Stimulated activated CD4-positive, alpha-beta T cell treated with anti-CD3 and anti-CD28 coated beads, Interleukin-12 subunit alpha, Interleukin-12 subunit beta, amount 100 ng/mL, for 24 hours (primary cell): ENCODE measurements around the gene TP53TG5.
A peak's percentile ranks its signal among the peaks of the same experiment; 100 is the strongest.

Source experiments
- DNase-seq, 2 experiments: peaks; one replicate each; pipeline ENCODE4 v3.0.0-alpha.2; 2020; ENCODE audit warnings: low read depth in 2 of 2

Gene TP53TG5

GRCh38 chr20:45405571-45406259, 27.6 kb upstream of the TP53TG5 start:
- no peak for DNase-seq

DNA sequence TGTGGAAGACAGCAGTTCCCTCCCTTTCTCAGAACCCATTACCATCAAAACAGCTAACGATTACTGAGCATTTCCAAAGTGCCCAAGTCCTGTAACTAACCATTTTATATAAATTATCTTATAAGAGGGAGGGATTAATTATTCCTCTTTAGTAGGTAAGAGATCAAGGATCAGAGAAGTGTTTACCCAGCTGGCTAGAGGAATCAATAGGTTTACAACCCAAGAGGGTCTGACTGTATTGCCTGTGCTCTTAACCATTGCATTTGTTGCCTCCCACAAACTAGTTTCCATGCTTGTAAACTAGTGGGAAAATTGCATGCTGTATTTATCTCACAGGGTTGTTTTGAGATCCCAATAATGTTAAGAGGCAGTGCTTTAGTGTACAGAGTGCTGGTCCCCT, 26.3 kb upstream of the TP53TG5 start:
- no peak for DNase-seq

DNA sequence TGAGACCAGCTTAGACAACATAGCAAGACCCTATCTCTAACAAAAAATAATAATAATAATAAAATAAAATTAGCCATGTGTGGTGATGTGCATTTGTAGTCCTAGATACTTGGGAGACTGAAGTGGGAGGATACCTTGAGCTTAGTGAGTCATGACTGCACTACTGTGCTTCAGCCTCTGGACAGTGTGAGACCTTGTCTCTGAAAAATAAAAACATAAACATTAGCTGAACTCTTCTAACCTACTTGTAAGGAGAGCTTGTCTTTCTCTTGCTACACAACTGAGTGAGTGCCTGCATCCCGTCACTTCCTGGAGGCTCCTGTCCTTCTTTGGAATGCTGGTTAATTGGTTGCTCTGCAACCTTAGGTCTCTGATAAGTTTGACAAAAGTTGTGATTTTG, 24.8 kb upstream of the TP53TG5 start:
- no peak for DNase-seq

DNA sequence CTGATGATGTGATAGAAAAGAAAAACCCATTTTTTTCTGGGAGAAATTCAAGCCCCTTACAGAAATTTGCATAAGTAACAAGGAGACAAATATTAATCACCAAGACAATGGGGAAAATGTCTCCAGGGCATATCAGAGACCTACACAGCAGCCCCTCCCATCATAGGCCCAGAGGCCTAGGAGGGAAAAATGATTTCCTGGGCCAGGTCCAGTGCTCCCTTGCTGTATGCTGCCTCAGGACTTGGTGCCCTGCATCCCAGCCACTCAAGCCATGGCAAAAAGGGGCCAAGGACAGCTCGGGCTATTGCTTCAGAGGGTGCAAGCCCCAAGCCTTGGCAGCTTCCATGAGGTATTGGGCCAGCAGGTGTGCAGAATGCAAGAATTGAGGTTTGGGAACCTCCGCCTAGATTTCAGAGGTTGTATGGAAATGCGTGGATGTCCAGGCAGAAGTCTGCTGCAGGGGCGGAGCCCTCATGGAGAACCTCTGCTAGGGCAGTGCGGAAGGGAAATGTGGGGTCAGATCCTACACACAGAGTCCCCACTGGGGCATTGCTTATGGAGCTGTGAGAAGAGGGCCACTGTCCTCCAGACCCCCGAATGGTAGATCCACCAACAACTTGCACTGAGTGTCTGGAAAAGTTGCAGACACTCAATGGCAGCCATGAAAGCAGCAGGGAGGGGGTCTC, 22.4 kb upstream of the TP53TG5 start:
- no peak for DNase-seq

DNA sequence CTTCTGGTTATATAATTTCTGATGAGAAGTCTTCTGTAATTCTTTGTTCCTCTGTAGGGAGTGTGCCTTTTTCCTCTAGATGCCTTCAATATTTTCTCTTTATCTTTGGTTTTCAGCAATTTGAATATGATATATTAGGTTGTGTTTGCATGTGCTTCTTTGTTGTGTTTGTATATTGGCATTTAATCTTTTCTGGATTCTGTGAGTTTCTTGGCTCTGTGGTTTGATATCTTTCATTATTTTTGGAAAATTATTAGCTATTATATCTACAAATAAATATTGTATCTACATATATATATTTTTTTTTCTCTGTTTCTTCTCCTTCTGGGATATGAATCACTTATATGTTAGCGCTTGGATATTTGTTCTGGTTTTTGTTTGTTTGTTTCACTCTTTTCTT, 20.9 kb upstream of the TP53TG5 start:
- no peak for DNase-seq

DNA sequence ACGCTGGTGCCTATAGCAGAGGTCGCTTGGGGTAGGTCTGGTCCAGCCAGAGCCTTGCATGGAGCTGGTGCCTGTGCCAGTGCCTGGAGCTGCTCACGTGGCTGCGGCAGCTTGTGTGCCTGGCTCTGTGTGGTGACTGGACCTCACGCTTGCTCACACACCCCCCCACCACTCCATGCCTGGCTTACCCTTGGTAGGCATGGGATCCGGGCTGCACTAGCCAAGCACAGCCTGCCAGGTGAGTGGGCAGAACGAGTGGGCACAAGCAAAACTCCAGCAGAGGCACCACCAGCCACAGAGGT, 16.9 kb upstream of the TP53TG5 start:
- DNase-seq: no peak

GRCh38 chr20:45394221-45395113, 16.3 kb upstream of the TP53TG5 start:
- DNase-seq: no peak

DNA sequence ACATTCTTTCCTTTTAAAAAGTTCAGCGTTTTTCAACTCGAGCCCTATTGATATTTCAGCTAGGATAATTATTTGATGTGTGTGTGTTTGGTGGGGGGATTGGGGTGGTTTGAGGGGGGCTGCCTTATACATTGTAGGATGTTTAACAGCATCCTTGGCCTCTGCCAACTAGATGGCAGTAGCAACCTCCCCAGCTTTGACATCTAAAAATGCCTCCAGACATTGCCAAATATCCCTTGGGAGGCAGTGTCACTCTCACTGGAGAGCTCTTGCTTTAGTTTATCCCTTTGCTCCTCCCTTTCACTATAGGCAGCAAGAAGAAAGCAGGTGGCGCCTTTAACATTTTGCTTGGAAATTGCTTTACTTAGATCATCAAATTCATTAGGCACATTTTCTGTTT, 14.6 kb upstream of the TP53TG5 start:
- no peak for DNase-seq

GRCh38 chr20:45391559-45391958, 13.4 kb upstream of the TP53TG5 start:
- DNase-seq: no peak

- DNase-seq: no peak
Measured at GRCh38 chr20:45390931-45391330, 12.8 kb upstream of the TP53TG5 start.

GRCh38 chr20:45387274-45387673, 9.1 kb upstream of the TP53TG5 start:
- no peak for DNase-seq

DNA sequence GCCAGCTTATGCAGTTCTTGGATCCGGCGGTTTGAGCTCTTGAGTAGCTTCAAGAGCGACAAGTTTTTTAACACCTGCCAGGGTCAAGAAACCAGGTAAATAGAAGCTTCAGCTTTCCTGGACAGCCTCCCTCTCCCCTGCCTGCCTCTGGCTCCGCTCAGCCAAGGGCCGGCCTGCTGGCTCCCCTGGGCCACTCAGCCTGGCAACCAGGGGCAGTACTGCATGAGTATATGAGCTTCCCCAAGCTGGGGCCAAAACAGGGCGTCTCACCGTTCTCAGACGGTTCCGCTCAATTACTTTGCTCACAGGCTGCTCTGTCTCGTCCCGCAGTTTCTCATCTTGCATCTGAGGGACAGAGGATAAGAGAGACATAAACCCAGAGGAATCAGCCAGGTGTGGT, 856 bp downstream of the TP53TG5 start:
- DNase-seq: no peak

DNA sequence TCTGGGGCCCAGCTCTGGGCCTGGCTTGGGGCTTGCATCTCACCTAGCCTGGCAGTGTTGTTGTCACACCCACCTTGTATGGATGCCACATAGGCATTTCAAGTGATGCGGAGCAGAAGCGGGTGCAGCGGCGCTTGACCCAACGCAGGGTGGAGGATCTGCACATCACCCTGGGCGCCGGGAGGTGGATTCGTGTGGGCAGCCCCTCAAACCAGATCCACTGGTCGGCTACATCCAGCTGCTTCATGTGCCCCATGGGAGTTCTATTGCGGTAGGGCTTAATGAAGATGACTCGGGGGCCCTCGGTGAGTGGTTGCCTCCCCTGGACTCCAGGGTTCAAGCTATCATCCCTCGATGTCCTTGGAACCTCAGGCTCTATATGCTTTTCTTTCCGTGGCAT, 3.2 kb downstream of the TP53TG5 start:
- DNase-seq: no peak

- DNase-seq: no peak
Measured at GRCh38 chr20:45374101-45374467, 4.0 kb downstream of the TP53TG5 start.

GRCh38 chr20:45373353-45374100, 4.6 kb downstream of the TP53TG5 start:
- peak; percentile 76 to 90 for DNase-seq

- DNase-seq: no peak
Measured at GRCh38 chr20:45372646-45373352, 5.3 kb downstream of the TP53TG5 start.

DNA sequence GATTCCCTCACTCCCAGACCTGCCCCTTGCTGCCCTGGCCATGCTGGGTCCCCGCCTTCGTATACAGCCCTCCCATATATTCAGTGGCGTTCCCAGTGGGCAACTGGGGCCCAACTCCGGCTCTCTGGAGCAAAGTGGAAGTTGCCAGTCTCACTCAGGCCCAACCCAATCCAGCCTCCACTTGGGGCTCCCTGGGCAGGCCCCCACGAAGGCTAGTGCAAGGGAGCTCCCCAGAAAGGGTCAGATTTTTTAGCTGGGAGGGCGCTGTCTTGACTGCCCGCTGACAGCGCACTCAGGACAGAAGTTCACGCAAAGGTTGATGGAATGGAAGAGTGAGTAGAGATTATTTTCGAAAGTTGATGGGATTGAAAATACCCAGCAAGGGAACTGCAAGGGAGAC, 5.9 kb downstream of the TP53TG5 start:
- no peak for DNase-seq

DNA sequence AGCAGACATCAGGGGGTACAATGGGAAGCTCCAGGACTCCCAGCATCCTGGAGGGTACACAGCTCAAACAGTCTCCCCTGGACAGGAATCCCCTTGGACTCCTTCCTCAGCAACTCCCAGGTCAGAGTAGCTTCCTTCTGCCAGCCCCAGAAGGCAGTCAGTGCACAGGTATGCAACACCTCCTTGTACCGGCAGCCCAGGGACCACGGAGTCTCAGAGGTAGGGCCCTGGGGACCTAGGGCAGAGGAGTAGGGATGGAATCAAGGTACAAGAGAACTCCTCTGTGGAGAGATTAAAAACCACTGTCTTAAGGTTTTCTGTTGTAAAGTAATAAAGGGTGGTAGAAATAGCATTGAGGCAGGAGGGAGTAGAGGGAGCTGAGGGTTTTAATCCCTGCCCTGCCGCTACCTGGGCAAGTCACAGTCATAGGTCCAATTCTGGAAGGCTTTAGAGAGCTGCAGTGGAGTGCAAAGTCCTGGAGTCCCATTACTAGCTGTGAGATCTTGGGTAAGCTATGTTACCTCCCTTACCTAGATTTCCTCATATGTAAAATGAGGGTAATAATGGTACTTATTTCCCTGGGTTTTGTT, 7.5 kb downstream of the TP53TG5 start:
- DNase-seq: no peak

GRCh38 chr20:45368221-45368980, 9.7 kb downstream of the TP53TG5 start:
- DNase-seq: no peak

GRCh38 chr20:45367126-45367525, 11.0 kb downstream of the TP53TG5 start:
- no peak for DNase-seq
